GM20000 (cell line): ENCODE results near the gene EBF3.
"Not testable (repeated sequence)": the region's sequence is repeated elsewhere in the genome, so short reads cannot be mapped to it uniquely, and the experiment has no call there.

Source experiments
- DNase-seq: peaks from one replicate; pipeline ENCODE4 v3.0.0; 2012; ENCODE audit warnings: low spot score
- TF ChIP-seq, protein P1 (sequence below): IDR thresholded peaks from 2 replicates; pipeline ENCODE4 v1.5.1; 2012; ENCODE audit warnings: mild to moderate bottlenecking, control low read depth; ENCODE audit errors: extremely low read depth, missing control alignments

EBF3 gene

DNA sequence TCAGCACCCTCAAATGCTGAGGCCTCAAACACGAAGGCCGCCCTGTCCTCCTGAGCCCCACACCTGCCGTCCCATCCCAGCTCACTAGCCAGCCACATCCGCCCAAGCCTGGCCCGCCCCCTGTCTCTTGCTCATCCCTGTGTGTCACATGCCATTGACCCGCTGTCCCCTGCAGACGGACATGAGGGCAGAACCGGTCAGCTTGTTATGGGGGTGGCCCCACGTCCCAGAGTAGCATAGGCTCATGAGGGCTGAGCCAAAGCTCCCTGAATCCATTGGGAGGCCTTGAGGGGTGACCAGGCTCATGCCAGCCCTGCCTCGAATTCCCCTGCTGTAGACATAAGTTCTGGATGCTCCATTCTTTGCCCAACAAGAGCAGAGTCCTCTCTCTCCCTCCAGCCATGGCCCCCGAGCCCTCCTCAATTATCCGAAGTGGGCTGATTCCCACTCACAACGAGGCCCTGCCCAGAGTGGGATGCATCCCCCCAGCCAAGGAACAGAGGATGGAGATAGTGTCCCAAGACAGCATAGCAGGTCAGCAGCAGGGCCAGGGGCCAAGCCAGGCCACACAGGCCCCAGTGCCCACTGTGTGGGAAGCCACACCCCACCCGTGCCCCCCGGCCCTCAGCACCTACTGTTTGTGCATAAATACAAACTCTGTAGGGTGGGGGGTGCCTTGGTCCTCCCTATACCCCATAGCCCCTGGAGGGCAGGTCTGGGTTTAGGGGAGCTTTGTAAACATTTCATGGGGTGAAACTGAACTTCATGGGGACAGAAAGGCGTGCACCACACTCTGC lies 42.1 kb downstream of the EBF3 start:
- TF ChIP-seq, protein P1, sequence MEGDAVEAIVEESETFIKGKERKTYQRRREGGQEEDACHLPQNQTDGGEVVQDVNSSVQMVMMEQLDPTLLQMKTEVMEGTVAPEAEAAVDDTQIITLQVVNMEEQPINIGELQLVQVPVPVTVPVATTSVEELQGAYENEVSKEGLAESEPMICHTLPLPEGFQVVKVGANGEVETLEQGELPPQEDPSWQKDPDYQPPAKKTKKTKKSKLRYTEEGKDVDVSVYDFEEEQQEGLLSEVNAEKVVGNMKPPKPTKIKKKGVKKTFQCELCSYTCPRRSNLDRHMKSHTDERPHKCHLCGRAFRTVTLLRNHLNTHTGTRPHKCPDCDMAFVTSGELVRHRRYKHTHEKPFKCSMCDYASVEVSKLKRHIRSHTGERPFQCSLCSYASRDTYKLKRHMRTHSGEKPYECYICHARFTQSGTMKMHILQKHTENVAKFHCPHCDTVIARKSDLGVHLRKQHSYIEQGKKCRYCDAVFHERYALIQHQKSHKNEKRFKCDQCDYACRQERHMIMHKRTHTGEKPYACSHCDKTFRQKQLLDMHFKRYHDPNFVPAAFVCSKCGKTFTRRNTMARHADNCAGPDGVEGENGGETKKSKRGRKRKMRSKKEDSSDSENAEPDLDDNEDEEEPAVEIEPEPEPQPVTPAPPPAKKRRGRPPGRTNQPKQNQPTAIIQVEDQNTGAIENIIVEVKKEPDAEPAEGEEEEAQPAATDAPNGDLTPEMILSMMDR, result no peak
- no peak for DNase-seq

DNA sequence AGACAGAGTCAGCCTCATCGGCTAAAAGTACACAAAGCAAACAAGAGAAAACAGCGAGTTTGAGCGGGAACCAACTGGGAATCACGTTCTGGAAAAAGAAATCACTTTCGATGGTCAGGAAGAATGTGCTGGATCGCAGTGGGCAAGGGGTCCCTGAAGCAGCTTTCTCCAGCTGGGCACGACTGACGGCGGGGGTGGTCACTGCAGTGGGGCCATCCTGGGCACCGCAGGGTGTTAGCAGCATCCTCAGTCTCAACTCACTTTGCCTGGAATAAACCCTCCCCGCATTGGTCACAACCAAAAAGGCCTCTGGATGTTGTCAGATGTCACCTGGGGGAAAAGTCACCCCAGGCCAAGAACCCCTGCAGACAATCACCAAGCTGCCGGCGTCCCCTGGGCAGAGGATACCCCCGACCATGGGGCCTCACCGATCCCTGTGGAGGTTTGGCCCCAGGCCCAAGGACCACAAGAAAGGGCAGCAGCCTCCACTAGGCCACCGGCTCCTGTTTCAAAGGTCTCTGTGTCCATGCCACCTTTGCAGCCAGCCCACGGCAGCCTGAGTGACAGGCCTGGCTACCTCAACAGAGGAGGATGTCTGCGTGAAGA lies 42.9 kb downstream of the EBF3 start:
- DNase-seq, result no peak
- TF ChIP-seq, protein P1, result no peak

DNA sequence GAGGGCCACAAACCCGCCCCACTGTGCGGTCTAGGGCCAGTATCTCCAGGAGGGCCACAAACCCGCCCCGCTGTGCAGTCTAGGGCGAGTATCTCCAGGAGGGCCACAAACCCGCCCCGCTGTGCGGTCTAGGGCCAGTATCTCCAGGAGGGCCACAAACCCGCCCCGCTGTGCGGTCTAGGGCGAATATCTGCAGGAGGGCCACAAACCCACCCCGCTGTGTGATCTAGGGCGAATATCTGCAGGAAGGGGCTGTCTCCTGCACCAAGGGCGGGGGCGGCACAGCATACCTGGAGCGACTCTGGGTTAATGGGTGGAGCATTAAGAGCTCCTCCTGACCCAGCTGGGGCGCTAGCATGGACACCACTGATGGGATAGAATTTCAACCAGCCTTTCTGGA lies 43.9 kb downstream of the EBF3 start:
- not testable (repeated sequence) for DNase-seq

DNA sequence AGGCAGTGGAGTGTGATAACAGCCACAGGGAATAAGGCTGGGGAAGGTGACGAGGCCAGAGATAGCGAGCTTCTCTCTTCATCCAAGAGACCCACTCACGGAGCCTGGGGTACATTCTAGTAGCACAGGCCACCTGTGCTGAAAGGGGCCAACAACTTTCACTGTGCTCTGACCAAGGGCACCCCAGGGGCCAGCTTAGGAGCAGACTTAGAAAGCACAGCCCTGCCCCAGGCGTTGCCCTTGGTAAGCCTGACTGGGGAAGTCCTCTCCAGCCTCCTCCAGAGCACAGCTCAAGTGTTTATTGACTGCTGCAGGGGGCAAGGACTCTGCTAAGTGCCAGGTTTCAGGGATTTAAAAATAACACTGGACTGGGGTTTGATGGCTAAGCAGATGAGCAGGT lies 44.7 kb downstream of the EBF3 start:
- TF ChIP-seq, protein P1, result no peak
- no peak for DNase-seq

DNA sequence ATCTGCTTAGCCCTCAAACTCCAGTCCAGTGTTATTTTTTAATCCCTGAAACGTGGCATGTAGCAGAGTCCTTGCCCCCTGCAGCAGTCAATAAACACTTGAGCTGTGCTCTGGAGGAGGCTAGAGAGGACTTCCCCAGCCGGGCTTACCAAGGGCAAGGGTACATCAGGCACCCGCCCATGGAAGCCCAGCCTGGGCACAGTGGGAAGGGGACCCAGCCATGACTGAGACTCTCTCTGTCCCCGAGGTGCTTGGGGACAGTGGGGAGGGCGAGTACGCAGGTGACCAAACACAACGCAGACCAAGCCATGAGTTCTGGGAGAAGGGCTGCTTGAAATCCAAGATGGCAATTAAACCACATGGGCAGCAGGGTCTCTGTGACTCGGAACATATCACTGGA lies 45.2 kb downstream of the EBF3 start:
- no peak for DNase-seq
- TF ChIP-seq, protein P1, result no peak

DNA sequence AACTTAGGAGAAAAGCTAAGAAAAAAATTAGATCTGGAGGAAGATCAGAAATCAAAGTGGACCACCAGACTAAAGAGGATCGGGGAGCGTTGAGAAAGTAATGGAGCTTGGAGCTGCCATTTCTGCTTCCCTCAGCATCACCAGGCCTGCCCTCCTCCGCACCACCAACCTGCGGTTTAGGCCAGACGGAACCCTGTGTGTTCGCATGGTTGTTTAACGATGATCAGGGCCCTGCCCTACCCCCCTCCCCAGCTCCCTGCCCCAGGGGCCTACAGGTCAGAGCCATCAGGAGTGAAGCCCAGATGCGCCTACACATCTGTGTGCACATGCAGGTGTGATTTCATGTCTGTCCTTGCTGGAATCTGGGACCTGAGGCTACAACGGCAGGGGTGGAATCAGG lies 45.7 kb downstream of the EBF3 start:
- TF ChIP-seq, protein P1, result no peak
- no peak for DNase-seq

DNA sequence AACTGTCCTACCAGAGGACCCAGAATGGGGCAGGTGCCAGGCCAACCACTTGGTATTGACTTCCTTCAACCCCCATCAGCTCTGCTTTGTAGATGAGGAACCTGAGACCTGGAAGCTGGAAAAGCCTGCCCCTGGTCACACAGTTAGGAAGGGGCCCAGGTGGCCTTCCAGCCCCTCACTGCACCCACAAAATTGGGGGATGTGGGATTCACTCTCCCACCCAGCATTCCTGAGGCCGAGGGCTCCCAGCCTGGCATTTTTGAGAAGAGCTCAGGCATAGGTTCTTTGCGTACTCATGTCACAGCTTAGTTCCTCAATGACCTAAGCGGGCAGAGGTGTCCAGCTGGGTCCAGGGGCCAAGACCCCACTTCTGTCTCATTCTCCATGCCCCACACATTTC lies 46.1 kb downstream of the EBF3 start:
- DNase-seq, result no peak
- TF ChIP-seq, protein P1, result no peak
